ENCODE results near the gene OOSP4A. TPM values are rescaled to one million over a fixed set of nuclear protein-coding genes. Genes with fewer than 3 reads are reported as not detected.
"Not testable (repeated sequence)": the region's sequence is repeated elsewhere in the genome, so short reads cannot be mapped to it uniquely, and the experiment has no call there.

The OOSP4A gene
- total RNA-seq, 2 donors from 2014 or later = not detected

DNA sequence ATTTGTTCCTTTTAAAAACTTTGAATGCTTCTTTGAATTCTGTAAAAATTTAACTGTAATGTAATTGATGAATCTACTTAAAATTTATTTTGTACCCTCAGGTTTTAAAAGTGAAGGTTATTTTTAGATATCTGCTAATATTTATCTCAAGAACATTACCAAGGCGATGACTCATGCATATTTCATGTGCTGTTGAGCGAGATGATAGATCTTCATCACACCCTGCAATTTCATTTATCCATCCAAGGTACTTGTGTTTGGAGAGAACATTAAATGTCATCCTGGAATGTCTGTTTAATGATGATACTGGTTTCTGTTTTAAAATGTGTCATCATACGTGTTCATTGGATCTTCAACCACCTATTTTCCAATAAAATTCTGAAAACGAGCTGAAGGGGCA, 6.7 kb upstream of the OOSP4A start:
- Mint-ChIP-seq H3K9me3 (no peaks in the 10 kb centered on the region), H3K27ac (no peak overlapping the region), H3K4me3 (no peak overlapping the region), H3K36me3 (ENCODE audit: insufficient read depth in 2 of 2) (no peaks in the 10 kb centered on the region), H3K4me1 (ENCODE audit: low read depth) (no peaks in the 10 kb centered on the region), H3K27me3 (ENCODE audit: low read depth) (peaks cover 7% of the 10 kb centered on the region)
- no peak for ATAC-seq (replicated peaks in 1 of 2)
- DNase-seq = no peak

DNA sequence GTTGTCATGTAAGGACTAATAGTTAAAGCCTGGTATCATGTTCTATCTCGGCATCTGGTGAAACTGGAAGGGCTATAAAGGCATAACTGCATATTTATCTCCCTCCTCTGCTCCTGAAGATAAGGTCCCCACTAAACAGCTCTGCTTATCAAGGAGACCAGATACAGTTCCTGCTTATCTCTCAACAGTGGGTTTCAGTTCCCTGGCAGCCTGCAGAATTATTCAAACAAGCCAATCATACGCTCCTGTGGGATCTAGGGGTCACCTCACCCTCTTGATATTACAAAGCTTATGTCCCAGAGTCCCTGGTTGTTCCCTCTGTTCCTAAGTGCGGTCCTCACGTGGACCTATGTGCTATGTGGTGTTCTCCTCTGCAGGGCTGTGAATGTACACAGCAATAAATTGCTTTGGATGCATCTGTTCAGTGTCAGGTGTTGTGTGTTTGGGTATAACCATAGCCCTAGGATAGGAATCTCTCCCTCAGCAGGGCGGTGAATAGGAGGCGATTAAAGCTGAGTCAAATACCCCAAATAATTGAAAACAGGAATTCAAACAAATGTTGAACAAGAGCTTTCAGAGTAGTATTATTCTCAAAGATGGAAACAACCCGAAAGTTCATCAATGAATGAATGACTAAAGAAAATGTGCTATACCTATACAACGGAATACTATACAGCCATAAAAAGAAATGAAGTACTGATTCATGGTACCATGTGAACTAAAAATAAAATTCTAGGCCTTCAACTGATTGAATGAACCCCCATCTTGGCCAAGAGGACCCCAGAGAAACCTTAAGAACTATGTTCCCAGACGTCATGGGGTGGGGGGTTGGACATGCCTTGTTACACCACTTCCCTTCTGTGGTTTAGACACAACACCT, 3.1 kb upstream of the OOSP4A start:
- Mint-ChIP-seq H3K36me3 (ENCODE audit: insufficient read depth in 2 of 2) (no peaks in the 10 kb centered on the region), H3K27ac (no peak overlapping the region), H3K4me3 (no peak overlapping the region), H3K4me1 (ENCODE audit: low read depth) (no peaks in the 10 kb centered on the region), H3K27me3 (ENCODE audit: low read depth) (peaks cover 7% of the 10 kb centered on the region), H3K9me3 (no peaks in the 10 kb centered on the region)
- DNase-seq (no peak), ATAC-seq (replicated peaks in 1 of 2) (no peak)

DNA sequence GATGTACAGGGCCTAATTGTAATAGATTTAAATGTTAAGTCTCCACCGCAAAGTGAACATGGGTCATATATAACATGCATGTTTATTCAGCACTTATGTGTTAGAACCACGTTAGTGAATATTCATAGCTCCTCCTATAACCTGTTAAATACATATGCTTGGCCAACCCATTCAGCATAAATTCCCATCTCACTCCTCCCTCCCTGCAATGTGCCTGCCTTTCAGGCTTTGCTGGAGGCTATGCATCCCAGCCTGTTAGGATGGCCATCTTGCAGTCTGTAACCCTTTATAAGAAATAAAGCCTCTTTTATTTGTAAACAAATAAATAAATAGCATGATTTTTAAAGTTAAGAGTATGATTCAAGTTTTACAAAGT, 1.7 kb upstream of the OOSP4A start:
- H3K9me3 Mint-ChIP-seq = no peaks in the 10 kb centered on the region
- no peaks in the 10 kb centered on the region for H3K27me3 Mint-ChIP-seq (ENCODE audit: low read depth)
- H3K4me1 Mint-ChIP-seq (ENCODE audit: low read depth) = no peaks in the 10 kb centered on the region
- ATAC-seq (replicated peaks in 1 of 2) (no peak), DNase-seq (no peak)
- no peak overlapping the region for H3K4me3 Mint-ChIP-seq
- H3K36me3 Mint-ChIP-seq (ENCODE audit: insufficient read depth in 2 of 2) = no peaks in the 10 kb centered on the region
- H3K27ac Mint-ChIP-seq = no peak overlapping the region

DNA sequence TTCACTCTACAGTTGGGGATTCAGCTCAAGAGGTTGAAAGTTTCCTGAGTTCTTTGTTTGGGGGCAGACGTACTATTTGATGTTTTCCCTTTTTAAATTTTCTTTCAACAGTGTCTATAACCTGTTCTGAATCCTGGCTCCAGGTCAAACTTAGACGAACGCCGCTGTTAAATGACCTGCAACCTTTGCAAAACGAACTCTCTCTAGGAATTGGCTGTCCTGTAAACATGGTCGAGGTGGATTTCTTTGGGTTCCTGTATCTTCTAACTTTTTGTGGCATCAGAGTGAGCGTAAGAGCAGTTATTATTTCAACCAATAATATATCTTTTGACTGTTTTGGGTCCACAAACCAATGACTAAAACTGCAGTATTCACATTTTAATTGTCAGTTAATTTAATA, 1.6 kb downstream of the OOSP4A start:
- ATAC-seq (replicated peaks in 1 of 2) (no peak), DNase-seq (no peak)
- Mint-ChIP-seq H3K27me3 (ENCODE audit: low read depth) (peaks cover 12% of the 10 kb centered on the region), H3K36me3 (ENCODE audit: insufficient read depth in 2 of 2) (no peaks in the 10 kb centered on the region), H3K9me3 (no peaks in the 10 kb centered on the region), H3K4me3 (no peak overlapping the region), H3K27ac (no peak overlapping the region), H3K4me1 (ENCODE audit: low read depth) (no peaks in the 10 kb centered on the region)

DNA sequence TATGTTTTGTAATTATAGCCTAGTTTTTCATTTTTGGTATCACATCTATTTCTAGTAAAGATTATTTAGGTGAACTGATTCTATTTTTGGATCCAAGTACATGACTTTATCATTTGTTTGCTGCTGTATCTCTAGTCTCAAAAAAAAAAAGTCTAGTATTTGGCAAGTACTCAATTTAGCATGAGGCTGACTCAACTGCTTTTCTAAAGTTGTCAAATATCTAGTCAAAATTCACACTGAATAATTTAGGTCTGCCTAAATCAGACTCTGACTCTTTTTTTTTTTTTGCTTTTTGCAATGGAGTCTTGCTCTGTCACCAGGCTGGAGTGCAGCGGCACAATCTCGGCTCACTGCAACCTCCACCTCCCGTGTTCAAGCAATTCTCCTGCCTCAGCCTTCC, 2.4 kb downstream of the OOSP4A start:
- H3K4me3 Mint-ChIP-seq = no peak overlapping the region
- ATAC-seq (replicated peaks in 1 of 2) = no peak
- H3K36me3 Mint-ChIP-seq (ENCODE audit: insufficient read depth in 2 of 2) = no peaks in the 10 kb centered on the region
- no peak overlapping the region for H3K27ac Mint-ChIP-seq
- no peaks in the 10 kb centered on the region for H3K9me3 Mint-ChIP-seq
- H3K4me1 Mint-ChIP-seq (ENCODE audit: low read depth) = no peaks in the 10 kb centered on the region
- peaks cover 12% of the 10 kb centered on the region for H3K27me3 Mint-ChIP-seq (ENCODE audit: low read depth)
- no peak for DNase-seq

DNA sequence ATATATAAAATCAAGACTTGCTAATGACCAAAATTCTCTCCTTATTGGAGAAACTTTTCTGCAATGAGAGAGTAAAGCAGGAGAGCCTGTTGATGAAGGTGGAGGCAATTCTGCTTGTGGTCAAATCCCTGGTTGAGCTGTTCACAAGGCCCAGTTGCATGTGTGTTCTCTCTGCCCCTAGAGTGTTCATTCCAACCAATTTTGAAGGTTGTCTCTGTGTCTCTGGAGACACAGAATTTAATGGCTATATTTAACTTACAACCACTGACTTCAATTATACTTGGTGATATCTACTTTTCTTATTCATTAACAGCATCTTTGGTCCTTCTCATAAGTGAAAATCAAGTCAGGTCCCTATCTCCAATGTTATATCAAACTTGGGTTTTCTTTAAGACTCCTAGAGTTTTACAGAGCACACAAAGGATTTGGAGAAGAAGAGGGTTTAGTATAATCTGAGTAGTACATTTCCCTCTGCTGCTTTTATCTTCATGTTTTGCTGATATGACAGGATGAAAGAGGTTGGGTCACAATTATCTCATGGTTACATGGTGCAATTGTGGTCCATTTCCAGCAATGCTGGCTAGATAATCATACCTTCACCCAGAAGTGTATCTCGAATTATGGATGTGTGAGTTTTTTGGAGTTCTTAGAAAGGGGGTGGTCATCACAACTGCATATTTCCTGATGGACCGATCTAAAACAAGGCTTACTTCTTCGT, 4.0 kb downstream of the OOSP4A start:
- H3K4me3 Mint-ChIP-seq = no peak overlapping the region
- H3K9me3 Mint-ChIP-seq = no peaks in the 10 kb centered on the region
- no peak overlapping the region for H3K27ac Mint-ChIP-seq
- peaks cover 12% of the 10 kb centered on the region for H3K27me3 Mint-ChIP-seq (ENCODE audit: low read depth)
- H3K4me1 Mint-ChIP-seq (ENCODE audit: low read depth) = no peaks in the 10 kb centered on the region
- no peaks in the 10 kb centered on the region for H3K36me3 Mint-ChIP-seq (ENCODE audit: insufficient read depth in 2 of 2)
- DNase-seq (no peak), ATAC-seq (replicated peaks in 1 of 2) (no peak)

DNA sequence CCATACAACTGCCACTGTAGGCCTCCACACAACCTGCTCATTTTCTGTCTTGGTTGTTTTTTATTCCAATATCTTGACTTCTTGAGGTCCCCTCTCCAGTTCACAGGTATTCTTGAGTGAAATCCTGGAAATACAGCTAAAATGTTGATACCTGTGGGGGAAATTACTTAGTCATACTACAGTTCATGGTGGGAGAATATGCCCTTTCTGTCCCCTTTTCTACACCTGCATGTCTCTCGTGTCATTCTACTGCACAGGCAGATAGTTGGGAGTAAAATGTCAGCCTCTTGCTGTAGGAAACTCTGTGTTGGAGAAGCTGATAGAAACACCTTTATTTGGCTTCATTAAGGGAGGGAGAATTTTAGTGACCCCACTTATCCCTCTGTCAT, 4.6 kb downstream of the OOSP4A start:
- no peak overlapping the region for H3K4me3 Mint-ChIP-seq
- H3K9me3 Mint-ChIP-seq = no peaks in the 10 kb centered on the region
- ATAC-seq (replicated peaks in 1 of 2) (no peak), DNase-seq (no peak)
- no peaks in the 10 kb centered on the region for H3K4me1 Mint-ChIP-seq (ENCODE audit: low read depth)
- no peaks in the 10 kb centered on the region for H3K36me3 Mint-ChIP-seq (ENCODE audit: insufficient read depth in 2 of 2)
- H3K27me3 Mint-ChIP-seq (ENCODE audit: low read depth) = peaks cover 12% of the 10 kb centered on the region
- no peak overlapping the region for H3K27ac Mint-ChIP-seq

DNA sequence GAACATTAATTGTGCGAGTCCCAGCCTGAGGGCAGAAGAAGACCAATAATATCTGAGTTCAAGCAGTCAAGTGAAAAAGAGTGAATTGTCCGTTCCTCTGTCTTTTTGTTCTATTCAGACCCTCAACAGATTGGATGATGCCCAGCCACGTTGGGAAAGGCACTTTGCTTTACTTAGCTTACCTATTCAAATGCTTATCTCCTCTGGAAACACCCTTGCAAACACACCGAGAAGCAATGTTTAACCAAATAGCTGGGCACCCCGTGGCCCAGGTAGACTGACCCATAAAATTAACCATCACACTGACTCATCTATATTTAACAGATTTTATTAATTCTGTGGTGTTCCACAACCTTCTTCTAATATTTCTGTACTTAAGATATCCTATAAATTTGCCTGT, 9.3 kb downstream of the OOSP4A start:
- ATAC-seq (replicated peaks in 1 of 2) = no peak
- peaks cover 7% of the 10 kb centered on the region for H3K27me3 Mint-ChIP-seq (ENCODE audit: low read depth)
- no peak overlapping the region for H3K4me3 Mint-ChIP-seq
- DNase-seq = no peak
- no peaks in the 10 kb centered on the region for H3K9me3 Mint-ChIP-seq
- no peak overlapping the region for H3K27ac Mint-ChIP-seq
- H3K36me3 Mint-ChIP-seq (ENCODE audit: insufficient read depth in 2 of 2) = no peaks in the 10 kb centered on the region
- H3K4me1 Mint-ChIP-seq (ENCODE audit: low read depth) = no peaks in the 10 kb centered on the region

DNA sequence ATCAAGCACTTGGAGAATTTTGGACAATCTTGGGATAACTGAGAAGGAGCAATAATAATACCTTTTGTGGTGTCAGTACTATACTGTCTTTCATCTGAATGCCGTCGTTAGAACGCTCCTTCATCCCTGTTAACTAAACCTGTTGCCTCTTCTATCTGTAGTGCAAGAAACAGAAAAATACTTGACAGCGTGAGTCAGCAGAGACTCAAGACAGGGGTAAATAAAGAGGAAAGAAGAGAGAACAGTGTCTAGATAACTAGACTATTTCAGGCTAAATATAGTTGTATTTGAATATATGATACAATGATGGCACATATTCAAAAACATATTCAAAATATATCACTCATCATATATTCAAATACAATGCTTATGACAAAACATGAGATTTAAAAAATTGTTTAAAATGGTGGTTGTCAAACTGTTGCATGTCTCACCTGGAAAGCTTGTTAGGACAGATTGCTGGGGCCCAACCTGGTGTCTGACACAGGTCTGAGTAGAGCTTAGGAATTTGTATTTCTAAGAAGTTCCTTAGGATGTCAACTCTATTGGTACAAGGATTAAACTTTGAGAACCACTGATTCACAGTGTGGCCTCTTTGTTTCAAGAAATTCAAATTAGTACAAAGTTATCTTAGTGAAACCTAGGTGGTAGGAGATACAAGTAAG, 17.4 kb downstream of the OOSP4A start:
- DNase-seq = no peak
- Mint-ChIP-seq H3K27me3 (ENCODE audit: low read depth) (peaks cover 16% of the 10 kb centered on the region), H3K4me3 (no peak overlapping the region), H3K36me3 (ENCODE audit: insufficient read depth in 2 of 2) (no peaks in the 10 kb centered on the region), H3K4me1 (ENCODE audit: low read depth) (no peaks in the 10 kb centered on the region), H3K9me3 (no peaks in the 10 kb centered on the region), H3K27ac (no peak overlapping the region)
- ATAC-seq (replicated peaks in 1 of 2) = no peak

DNA sequence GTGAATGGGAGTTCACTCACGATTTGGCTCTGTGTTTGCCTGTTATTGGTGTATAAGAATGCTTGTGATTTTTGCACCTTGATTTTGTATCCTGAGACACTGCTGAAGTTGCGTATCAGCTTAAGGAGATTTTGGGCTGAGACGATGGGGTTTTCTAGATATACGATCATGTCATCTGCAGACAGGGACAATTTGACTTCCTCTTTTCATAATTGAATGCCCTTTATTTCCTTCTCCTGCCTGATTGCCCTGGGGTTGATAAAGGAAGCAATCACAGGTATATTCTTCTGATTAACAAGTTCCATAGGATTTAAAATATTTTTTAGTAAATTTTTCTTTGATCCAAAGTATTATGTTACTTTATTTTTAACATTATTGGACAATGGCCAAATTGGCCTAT, 18.2 kb downstream of the OOSP4A start:
- H3K4me3 Mint-ChIP-seq; H3K27ac Mint-ChIP-seq; H3K36me3 Mint-ChIP-seq (ENCODE audit: insufficient read depth in 2 of 2); H3K4me1 Mint-ChIP-seq (ENCODE audit: low read depth); ATAC-seq (replicated peaks in 1 of 2); DNase-seq; H3K9me3 Mint-ChIP-seq: not testable (repeated sequence)
- peaks cover 16% of the 10 kb centered on the region for H3K27me3 Mint-ChIP-seq (ENCODE audit: low read depth)

DNA sequence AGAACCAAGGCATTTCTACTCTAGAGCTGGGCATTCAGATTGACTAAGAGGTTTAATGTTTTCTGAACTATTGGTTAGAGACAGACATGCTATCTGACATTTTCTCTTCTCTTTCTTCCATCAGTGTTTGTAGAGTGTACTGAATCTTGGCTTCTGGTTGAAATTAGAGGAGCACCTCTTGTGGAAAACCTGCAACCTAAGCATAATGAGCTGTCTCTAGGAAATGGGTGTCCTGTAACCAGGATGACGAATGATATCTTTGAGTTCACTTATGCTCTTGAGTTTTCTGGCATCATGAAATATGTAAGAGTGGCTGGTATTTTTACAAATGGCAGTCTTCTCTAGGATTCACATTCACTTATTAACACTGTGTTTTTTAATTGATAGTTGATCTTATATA, 19.4 kb downstream of the OOSP4A start:
- Mint-ChIP-seq H3K27ac (no peak overlapping the region), H3K9me3 (no peaks in the 10 kb centered on the region), H3K36me3 (ENCODE audit: insufficient read depth in 2 of 2) (no peaks in the 10 kb centered on the region), H3K27me3 (ENCODE audit: low read depth) (peaks cover 16% of the 10 kb centered on the region), H3K4me3 (no peak overlapping the region), H3K4me1 (ENCODE audit: low read depth) (no peaks in the 10 kb centered on the region)
- ATAC-seq (replicated peaks in 1 of 2) (no peak), DNase-seq (no peak)

DNA sequence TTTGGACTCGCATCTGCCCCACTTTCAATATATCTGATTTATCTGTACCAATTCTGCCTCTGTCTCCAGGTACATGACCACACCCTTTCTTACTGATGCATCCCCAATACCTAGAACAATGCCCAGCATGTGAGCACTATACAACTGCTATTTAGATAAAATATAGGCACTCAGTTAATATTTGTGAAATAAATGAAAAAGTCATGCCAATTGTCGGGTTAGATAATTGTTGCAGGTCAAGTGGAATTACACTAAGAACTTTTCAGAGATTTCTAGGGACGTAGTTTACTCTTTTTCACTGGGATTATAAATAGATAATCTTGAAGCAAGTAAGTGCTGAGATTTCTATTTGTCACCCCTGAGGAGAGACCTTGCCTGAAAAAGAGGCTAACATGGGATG, 20.5 kb downstream of the OOSP4A start:
- Mint-ChIP-seq H3K4me3 (no peak overlapping the region), H3K27me3 (ENCODE audit: low read depth) (peaks cover 16% of the 10 kb centered on the region), H3K4me1 (ENCODE audit: low read depth) (no peaks in the 10 kb centered on the region), H3K27ac (no peak overlapping the region), H3K9me3 (no peaks in the 10 kb centered on the region), H3K36me3 (ENCODE audit: insufficient read depth in 2 of 2) (no peaks in the 10 kb centered on the region)
- DNase-seq = no peak
- no peak for ATAC-seq (replicated peaks in 1 of 2)

DNA sequence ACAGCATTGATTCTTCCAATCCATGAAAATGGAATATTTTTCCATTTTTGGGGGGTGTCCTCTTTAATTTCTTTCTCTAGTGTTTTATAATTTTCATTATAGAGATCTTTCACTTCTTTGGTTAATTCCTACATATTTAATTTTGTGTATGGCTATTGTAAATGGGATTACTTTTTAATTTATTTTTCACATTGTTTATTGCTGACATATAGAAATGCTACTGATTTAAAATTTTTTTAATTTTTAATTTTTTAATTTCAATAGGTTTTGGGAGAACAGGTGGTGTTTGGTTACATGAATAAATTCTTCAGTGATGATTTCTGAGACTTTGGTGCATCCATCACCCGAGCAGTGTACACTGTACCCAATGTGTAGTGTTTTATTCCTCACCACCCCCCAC, 26.6 kb downstream of the OOSP4A start:
- Mint-ChIP-seq H3K4me3 (no peak overlapping the region), H3K36me3 (ENCODE audit: insufficient read depth in 2 of 2) (peaks cover 0 to 2% of the 10 kb centered on the region in 2 donors), H3K9me3 (peaks cover 7 to 15% of the 10 kb centered on the region in 2 donors), H3K27ac (no peak overlapping the region), H3K27me3 (ENCODE audit: low read depth) (peaks cover 10% of the 10 kb centered on the region), H3K4me1 (ENCODE audit: low read depth) (no peaks in the 10 kb centered on the region)
- DNase-seq (no peak), ATAC-seq (replicated peaks in 1 of 2) (no peak)
